HG03575 (cell line): Measurements from ENCODE around the gene KRT1.

Experiments
- ATAC-seq: cut with Tn5 transposase; IDR thresholded peaks from one replicate; pipeline ENCODE4 v1.9.1; 2021; ENCODE audit not compliant: unreplicated experiment, insufficient number of reproducible peaks, low FRiP score; ENCODE audit errors: extremely low read depth

Gene KRT1

DNA sequence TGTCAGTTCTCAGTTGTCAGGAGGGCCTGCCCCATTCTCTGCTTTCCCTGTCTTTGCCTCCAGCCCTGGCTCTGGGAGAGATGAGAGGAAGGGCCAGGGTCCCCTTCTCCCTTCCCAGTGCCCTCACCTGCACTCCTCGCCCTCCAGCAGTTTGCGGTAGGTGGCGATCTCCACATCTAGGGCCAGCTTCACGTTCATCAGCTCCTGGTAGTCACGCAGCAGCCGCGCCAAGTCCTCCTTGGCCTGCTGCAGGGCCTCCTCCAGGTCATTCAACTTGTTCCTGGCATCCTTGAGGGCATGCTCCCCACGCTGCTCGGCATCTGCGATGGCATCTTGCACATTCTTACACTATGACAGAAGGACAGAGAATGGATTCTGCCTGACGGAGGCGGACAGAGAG, 33.6 kb downstream of the KRT1 start:
- ATAC-seq: no peak

DNA sequence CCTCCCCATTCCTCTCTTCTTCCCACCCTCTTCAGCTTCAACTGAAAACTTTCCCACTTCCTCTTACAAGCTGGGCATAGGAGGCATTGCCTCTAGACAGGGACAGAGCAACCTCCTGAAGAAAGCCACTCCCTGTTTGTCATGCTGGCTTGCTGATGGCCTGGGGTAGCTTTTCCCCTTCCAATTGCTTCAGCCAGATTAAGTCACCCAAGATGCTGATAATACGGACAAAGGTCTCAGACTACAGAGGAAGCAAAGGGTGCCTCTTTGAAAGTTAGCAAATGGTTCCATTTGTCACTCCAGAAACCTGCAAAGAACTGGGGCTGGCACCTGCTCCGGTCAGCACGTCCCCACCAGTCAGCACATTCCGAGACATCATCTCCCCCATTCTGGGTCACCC, 34.2 kb downstream of the KRT1 start:
- ATAC-seq: no peak

DNA sequence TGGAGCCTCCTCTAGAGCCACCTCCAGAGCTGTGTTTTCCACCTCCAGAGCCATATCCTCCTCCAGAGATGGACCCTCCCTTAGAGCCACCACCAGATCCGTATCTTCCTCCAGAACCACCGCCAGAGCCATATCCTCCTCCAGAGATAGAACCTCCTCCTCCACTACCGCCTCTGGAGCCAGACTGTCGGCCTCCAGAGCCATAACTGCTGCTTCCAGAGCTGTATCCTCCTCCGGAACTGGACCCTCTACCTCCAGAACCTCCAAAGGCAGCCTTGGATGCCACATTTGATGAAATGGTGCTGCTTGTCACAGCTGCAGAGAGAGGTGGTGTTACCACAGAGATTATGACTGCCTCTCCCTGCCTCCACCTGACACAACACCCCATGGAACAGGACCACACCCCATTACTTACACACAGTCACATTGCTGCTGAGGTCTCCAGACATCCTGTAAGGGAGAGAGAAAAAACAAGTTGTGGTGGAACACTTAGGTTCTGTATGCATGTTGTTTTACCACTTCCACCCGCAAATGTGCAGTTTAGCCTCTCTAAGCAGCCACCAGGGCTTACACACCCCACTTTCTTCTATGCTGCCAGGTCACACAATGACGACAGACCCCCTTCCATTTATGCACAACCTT, 35.0 kb downstream of the KRT1 start:
- no peak for ATAC-seq

DNA sequence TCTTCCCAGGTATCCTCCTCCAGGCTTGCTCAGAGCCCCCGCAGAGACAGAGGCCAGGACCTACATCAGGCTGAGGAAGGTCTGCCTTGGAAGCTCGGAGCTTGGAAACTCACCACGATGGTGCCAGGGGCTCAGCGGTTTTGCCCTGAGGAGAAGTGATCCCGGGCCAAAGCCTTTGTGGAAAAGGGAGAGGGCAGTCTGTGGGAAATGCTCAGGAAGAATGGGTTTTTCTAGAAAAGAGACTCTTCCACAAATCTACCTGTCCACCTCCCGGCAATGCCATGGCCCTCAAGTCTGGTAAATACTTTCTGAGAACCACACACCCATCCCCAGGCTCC, 36.2 kb downstream of the KRT1 start:
- ATAC-seq: no peak

DNA sequence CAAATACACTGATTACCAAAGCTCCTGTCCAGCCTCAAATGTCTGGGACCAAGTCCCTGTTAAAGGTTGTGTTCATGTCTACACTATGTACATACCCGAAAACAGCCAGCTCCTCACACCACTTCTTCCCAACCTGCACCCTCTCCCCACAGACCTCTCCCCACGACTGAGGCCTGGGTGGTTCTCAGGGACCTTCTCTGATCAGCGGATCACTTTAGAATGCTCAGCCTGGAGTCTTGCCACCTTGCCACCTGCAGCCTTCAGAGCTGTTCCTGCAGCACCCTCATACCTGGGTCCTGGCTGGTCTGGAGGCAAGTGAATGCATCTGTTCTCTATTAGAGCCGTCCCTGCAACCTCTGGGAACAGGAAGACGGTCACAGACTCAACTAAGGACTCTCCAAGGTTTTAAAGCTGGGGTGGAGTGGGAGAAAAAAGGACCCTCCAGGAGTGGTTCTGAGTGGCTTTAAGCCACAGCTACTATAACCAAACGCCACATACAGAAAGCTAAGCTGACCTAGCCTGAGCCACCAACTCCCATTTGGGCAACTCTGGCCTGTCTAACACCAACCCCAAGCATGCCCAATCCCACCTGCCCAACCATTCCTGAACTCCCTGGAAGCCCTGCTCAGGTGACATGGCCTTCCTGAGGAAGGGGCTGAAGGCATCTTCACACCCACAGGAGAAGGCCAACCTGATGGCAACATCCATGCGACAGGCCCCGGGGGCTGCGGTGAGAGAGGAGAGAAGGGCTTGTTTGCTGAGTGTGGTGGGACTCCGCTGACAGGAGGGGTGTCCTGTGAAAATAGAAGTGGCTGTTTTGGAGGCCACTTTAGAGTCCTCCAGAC, 36.8 kb downstream of the KRT1 start:
- ATAC-seq: no peak

DNA sequence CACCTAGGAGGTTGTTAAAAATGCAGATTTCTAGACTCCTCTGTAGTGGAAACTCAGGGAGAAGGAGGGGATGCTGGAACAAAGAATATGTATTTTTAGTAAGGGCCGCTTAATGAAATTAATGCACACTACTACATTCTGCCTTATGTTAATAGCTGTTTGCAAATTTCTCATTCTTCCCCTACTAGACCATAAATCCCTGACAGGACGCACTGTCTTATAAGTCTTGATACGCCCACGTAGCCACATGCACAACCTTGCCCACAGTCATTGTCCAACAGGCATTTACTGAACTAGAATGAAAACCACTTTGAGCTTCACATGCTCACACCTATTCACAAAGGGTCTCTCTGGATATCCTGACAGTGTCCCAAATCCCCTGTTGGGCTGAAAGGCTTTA, 38.7 kb downstream of the KRT1 start:
- no peak for ATAC-seq

DNA sequence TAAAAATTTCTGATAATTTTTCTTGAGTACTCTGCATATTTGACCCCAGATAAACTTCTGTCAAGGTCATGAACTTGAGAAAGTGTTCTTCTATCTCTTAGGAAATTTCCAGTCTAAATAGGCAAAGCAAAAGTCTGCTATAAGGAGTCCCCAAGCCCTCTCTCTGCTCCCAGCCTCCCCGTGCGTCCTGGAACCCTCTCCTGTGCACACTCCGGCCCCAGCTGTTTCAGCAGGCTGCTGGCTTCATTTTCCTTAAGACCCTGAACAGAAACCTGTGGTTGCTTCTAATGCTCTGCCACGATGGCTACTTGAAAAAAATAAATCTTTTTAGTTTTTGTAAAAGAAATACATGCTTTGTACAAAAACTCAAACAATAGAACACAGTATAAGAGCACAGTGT, 42.9 kb downstream of the KRT1 start:
- no peak for ATAC-seq

DNA sequence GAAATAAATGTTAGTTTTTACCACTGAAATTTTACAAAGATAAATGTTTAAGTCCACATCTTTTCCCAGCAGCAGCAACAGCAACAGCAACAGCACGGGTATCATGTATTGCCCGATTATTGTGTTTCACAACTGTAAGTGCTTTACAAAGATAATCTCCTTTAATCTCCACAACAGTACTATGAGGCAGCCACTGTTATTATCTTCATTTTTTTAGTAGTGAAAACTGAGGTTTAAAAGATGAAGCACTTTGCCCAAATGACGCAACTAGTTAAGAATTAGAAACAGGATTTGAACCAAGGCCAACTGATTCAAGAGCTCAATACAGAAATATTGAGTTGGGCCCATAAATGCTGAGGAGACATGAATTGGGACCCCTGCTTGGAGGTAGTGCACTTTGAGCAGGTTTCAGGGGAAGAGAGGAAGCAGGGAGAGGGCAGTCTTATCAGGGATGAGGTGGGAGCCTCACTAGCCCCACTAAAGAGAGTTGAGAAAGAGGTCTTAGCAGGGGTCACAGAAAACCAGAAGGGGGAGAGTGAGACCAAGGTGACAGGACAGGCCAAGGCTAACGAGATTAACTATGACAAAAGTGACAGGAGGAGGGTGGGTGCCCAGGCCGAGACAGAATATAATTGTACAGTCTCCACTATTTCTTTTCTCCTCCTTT, 43.5 kb downstream of the KRT1 start:
- no peak for ATAC-seq

DNA sequence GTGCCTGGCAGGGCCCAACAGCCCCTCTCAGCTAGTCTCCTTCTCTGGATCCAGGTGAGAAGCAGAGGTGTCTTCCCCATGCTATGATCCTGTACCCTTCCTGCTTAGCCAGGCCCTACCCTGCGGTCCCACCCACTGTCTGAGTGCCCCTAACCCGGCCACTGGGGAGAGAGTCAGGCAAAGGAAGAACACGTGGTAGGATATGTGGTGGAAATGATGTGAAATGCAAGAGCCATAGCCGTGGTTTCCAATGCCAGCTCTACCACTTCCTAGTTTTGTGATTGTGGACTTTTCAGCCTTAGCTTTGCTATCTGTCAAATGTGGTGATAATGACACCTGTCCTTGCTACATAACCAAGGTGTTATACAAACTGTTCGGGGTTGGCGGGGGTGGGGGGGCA, 44.0 kb downstream of the KRT1 start:
- no peak for ATAC-seq

DNA sequence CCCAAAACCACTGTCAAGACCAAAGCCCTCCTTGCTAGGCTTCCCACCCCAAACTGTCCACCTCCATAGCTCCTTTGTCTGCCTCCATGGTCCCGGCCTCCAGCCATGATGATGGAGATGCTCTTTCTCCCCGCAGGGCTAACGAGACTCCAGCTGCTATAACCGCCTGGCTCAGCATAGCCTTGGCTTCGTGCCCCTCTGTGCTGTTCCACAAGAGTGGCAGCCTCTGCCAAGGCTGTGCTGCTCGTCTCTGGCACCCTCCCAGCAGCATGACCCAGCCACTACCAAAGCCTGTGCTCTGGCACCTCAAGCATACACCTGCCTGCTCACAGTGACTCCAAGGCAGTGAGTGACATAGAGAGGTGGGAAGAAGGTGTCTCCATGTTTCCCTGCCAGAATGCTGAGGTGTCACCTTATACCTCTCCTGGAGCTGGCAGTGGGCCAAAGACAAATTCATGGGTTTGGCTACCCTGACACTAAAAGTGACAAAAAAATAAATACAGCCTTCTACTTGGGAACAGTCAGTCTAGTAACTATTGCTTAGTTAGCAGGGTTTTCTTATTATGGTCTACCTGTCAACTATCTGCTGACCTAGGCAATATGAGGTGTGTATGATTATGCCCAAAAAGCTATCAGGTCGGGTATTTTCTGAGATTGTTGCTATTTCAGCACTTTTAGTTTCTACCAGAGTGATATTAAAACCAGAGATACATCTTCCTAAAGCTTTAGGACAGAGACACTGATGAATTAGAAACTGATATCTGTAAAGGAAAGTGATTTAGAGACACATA, 45.7 kb downstream of the KRT1 start:
- no peak for ATAC-seq

DNA sequence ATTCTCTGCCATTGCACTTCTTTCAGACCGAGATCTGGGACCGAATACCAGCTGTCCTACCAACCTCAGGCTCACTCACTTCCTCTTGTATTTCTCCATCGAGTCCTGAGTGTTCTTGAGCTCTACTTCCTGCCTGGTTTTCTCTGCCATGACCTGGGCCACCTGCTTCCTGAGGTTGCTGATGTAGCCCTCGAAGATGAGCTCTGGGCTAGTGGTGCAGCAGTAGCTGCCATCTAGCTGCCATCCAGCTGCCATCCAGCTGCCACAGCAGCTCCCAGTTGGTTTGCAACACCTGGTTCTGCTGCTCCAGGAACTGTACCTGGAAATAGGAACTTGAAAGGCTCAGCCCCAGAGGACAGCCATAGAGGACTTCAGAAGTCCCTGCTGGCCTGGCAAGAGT, 46.8 kb downstream of the KRT1 start:
- no peak for ATAC-seq

DNA sequence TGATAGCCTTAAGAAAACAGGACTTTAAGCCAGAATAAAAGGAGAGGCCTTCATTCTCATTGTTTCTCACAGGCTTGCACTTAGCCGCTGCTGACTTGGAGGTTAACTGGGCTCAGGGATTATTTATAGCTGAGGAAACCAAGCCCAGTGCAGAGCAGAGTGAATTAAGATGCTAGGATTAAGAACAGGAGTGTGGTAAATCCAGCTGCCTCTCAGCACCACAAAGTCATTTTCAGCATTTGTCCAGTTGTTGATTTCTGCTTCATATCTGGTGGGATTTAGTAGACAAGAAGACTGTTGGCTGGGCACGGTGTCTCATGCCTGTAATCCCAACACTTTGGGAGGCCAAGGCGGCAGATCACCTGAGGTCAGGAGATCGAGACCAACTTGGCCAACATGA, 47.6 kb downstream of the KRT1 start:
- no peak for ATAC-seq

DNA sequence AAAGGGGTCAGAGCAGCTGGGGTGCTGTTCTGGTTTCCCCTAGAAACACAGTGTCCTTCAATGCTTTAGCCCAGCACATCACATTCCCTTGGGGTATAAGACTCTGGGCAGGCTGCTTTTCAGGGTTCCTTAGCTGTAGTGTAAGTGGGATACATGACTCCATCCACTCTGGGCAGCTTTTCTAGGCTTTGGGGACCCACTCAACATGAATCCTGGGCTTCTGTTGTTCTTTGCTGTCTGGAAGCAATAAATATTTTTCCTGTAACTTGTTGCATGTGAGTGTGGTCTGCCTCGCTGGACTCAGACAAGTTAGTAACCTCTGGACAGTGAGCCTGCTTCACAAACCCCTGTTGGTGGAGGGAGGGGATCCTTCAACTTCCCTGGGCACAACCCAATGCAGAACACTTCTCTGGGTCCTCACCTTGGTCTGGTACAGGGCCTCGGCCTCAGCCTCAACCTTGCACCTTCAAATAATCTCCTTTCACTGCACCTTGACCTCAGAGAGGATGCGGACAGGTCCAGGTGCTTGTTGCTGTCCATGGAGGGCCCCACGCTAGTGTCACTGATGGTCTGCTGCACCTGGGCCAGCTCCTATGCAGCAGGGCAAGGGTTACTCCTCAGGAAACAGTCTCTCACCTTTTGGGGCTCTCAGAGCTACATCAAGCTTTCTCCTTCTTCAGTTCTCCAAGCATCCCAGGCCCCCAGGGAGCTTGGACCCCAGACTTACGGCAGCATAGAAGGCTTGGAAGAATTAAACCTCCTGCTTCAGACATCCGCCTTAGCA, 48.3 kb downstream of the KRT1 start:
- no peak for ATAC-seq

DNA sequence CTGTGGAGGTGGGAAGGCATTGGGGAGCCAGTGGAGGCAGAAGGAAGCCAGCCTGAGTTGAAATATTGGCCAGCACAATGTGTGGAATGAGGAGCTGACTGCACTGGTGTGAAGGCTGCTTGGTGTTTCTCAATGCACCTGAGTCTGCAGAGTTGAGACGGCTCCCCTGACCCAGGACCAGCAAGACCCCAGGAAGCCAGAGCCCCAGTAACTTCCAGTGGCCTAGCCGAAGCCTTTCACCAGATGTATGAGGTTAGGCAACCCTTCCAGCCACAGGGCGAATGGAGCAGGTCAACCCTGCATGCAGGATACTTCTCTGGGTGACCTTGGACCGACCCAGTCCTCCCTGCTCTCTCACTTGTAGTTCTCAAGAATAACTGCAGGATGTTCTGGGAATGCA, 48.9 kb downstream of the KRT1 start:
- ATAC-seq: no peak

DNA sequence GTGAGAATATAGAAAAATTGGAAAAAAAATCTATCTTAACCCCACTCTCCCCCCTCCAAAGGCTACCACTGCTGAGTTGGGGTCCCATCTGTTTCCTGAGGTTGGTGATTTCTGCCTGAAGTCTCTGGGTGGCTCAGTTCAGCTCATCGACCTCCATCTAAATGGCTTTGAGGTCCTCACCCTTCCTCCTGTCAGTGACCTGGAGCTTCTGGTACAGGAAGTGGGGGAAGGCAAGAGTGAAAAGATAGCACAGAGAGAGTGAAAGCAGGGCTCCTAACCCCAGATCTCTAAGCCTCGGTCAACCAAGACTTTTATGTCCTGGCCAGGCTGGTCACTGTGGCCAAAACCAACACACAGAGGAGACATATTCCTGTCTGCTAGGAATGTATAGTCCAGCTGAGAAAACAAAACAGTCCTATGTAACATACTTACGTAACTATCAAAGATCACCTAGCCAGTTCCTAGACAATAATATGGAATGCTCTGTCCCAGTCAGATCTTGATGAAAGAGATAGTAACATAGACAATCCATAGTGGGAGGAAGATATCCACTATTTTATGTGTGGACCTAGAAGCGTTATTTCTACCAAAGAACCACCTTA, 49.5 kb downstream of the KRT1 start:
- no peak for ATAC-seq

DNA sequence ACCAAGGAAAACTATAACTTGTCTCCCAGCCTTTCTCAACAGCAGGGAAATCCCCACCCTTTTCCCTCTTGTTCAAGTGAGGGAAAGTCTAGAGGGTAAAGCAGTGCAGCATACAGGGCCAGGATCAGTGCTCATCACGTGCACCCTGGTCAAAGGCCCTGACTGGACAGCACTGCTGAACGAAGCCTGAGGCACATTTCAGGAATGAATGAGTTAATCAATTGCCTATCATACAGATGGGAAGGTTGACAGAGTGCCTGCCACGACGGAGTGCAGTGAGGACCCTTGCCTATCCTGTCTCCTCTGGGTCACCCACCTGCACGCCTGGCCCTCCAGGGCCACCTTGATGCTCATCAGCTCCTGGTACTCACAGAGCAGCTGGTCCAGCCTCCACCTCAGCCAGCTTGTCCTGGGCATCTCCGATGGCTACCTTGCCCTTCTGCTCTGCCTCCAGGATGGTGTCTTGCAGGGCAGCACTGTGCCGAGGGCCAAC, 50.2 kb downstream of the KRT1 start:
- no peak for ATAC-seq

DNA sequence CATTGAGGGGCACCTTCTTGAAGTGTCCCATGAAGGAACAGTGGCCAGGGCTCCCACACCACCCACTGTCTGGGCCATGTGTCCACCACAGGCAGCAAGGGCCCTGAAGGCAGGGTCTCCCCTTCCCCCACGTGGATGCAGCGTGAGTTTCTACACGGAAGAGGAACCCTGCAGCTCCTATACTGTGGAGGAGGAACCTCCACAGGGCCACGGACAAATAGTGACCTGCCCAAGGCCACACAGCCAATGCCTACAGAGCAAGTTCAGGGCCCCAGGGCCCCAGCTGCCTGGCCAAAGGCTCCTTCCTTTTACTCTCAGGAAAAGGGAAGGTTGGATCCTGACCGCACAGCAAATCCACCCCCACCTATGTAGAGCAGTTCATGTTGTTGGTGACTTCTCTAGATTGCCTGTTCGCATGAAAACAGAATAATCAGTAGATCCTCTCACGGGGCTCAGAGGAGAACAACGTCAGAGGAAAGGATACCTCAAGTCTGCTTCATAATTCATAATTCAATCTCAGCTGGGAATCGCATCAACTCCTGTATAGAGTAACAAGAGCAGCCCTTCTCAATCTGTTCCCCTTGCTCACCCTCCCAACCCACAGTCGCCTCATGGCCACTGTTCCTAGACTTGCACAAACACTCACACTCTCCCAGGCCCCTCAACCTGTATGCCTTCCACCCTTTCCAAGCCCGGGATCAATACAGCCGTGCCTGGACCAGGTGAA, 50.8 kb downstream of the KRT1 start:
- ATAC-seq: no peak

DNA sequence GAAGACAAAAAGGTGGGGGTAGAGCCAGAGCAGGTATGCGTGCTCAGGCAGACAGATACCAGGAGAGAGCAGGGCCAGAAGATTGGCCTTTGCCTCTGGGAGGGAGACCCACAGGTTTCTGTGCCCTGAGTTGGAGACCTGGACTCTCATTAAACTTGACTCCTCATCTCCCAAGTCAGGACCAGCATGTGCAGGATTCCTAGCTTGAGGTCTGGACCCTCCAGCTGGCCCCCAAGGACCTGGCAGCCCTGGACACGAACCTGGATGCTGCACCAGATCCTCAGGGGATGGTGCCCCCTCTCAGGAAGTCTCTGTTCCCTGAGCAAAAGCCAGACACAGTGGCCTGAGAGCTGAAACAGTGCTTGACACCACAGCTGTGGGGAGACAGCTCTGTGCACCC, 51.4 kb downstream of the KRT1 start:
- ATAC-seq: no peak
